Common myeloid progenitor, CD34-positive (primary cell): Measurements from ENCODE around the gene CHGA.

Source experiments
- CTCF ChIA-PET: fragments of 350-600 bp; sonication (Branson Sonifier 250); formaldehyde crosslinking; loops from one replicate; lab custom pipeline; 2021; ENCODE audit warnings: antibody characterized with exemption; lab: Charles Lee
- POLR2A ChIA-PET: fragments of 350-600 bp; sonication (Branson Sonifier 250); formaldehyde crosslinking; loops from one replicate; lab custom pipeline; 2021; ENCODE audit warnings: antibody characterized with exemption; lab: Charles Lee
- DNase-seq, 3 donors: peaks; one replicate each; pipeline versions ENCODE4 v3.0.0 to v3.0.0-alpha.2; 2013
- H3K27ac ChIP-seq, 2 experiments: 1 replicate in 1 of 2; 2 replicates in 1 of 2; pipeline ENCODE4 v1.7.0; 2013; ENCODE audit warnings: inconsistent platforms in 2 of 2, low read length in 2 of 2, mild to moderate bottlenecking in 2 of 2, low read depth in 1 of 2, moderate library complexity in 1 of 2; ENCODE audit not compliant: severe bottlenecking in 2 of 2, insufficient read depth in 1 of 2, poor library complexity in 1 of 2
- H3K27me3 ChIP-seq, 5 experiments: replicated peaks in 2 of 5; 1 replicate in 3 of 5; 2 replicates in 2 of 5; pipeline versions ENCODE4 v1.6.1 to v1.7.0; 2013; ENCODE audit warnings: low read length in 4 of 5, mild to moderate bottlenecking in 2 of 5, moderate library complexity in 2 of 5, inconsistent platforms in 1 of 5; ENCODE audit not compliant: insufficient read depth in 5 of 5, control insufficient read depth in 4 of 5
- H3K36me3 ChIP-seq, 4 experiments: 1 replicate in 2 of 4; 2 replicates in 2 of 4; pipeline versions ENCODE4 v1.6.1 to v1.7.0; 2013; ENCODE audit warnings: low read length in 3 of 4, control low read depth in 1 of 4, mild to moderate bottlenecking in 1 of 4; ENCODE audit not compliant: control insufficient read depth in 4 of 4, insufficient read depth in 4 of 4
- H3K4me1 ChIP-seq, 4 experiments: 1 replicate in 3 of 4; 2 replicates in 1 of 4; pipeline versions ENCODE4 v1.6.1 to v1.7.1; 2013; ENCODE audit warnings: low read length in 3 of 4, mild to moderate bottlenecking in 3 of 4, control low read depth in 1 of 4, inconsistent platforms in 1 of 4, moderate library complexity in 1 of 4; ENCODE audit not compliant: control insufficient read depth in 4 of 4, insufficient read depth in 4 of 4; ENCODE audit errors: control extremely low read depth in 1 of 4
- H3K4me3 ChIP-seq, 7 experiments: 1 replicate in 4 of 7; 2 replicates in 3 of 7; pipeline versions ENCODE4 v1.5.1 to v1.7.0; 2013; ENCODE audit warnings: mild to moderate bottlenecking in 7 of 7, low read length in 6 of 7, moderate library complexity in 6 of 7, inconsistent platforms in 2 of 7, low read depth in 2 of 7, control low read depth in 1 of 7; ENCODE audit not compliant: insufficient read depth in 4 of 7, control insufficient read depth in 1 of 7; ENCODE audit errors: extremely low read depth in 1 of 7
- H3K9me3 ChIP-seq, 5 experiments: 1 replicate in 4 of 5; 2 replicates in 1 of 5; pipeline versions ENCODE4 v1.6.1 to v1.7.1; 2013; ENCODE audit warnings: low read length in 4 of 5, mild to moderate bottlenecking in 2 of 5, inconsistent platforms in 1 of 5, low read depth in 1 of 5, moderate library complexity in 1 of 5; ENCODE audit not compliant: control insufficient read depth in 4 of 5, insufficient read depth in 2 of 5; ENCODE audit errors: control extremely low read depth in 1 of 5
- WGBS: methylation state at CpG from one replicate; pipeline ENCODE4 v1.1.5; 2013; ENCODE audit not compliant: insufficient coverage; 5-methylcytosine and 5-hydroxymethylcytosine counted together

The CHGA gene

GRCh38 chr14:92926180-92926845, 3.4 kb downstream of the CHGA start:
- H3K9me3 ChIP-seq, result no peaks in the 10 kb centered on the region
- peaks cover 0 to 7% (median 5%) of the 10 kb centered on the region in 4 experiments for H3K4me1 ChIP-seq
- DNase-seq, result no peak
- no peaks in the 10 kb centered on the region for H3K36me3 ChIP-seq
- no peak overlapping the region for H3K4me3 ChIP-seq
- CTCF ChIA-PET, result interaction anchor here (0.7 kb wide), 1 partner anchor 11 kb away, joined by 3 read pairs; no protein-coding TSS in a partner anchor
- H3K27ac ChIP-seq, result no peak overlapping the region
- POLR2A ChIA-PET, result no interaction called here
- 83% methylated on average over 5 of the region's 5 CpGs for WGBS
- H3K27me3 ChIP-seq, result peaks cover 2 to 48% (median 13%) of the 10 kb centered on the region in 5 experiments

- Histone ChIP-seq H3K27me3 (peaks cover 2 to 42% (median 13%) of the 10 kb centered on the region in 5 experiments), H3K4me3 (no peak overlapping the region), H3K27ac (no peak overlapping the region), H3K9me3 (no peaks in the 10 kb centered on the region), H3K4me1 (peaks cover 0 to 7% (median 5%) of the 10 kb centered on the region in 4 experiments), H3K36me3 (no peaks in the 10 kb centered on the region)
- 100% methylated on average over 2 of the region's 3 CpGs for WGBS
- no peak for DNase-seq
- ChIA-PET CTCF (no interaction called here), POLR2A (no interaction called here)
These were observed 4.0 kb downstream of the CHGA start for GRCh38 chr14:92926931-92927330.

- 75% methylated on average over 14 of the region's 14 CpGs for WGBS
- peaks cover 0 to 7% (median 5%) of the 10 kb centered on the region in 4 experiments for H3K4me1 ChIP-seq
- CTCF ChIA-PET, result no interaction called here
- H3K27me3 ChIP-seq, result peaks cover 2 to 35% (median 11%) of the 10 kb centered on the region in 5 experiments
- H3K9me3 ChIP-seq, result no peaks in the 10 kb centered on the region
- no peak for DNase-seq
- no peaks in the 10 kb centered on the region for H3K36me3 ChIP-seq
- POLR2A ChIA-PET, result no interaction called here
- no peak overlapping the region for H3K4me3 ChIP-seq
- no peak overlapping the region for H3K27ac ChIP-seq
These were observed 4.7 kb downstream of the CHGA start for GRCh38 chr14:92927349-92928257.

GRCh38 chr14:92928258-92928629, 5.3 kb downstream of the CHGA start:
- H3K36me3 ChIP-seq, result no peaks in the 10 kb centered on the region
- H3K4me1 ChIP-seq, result peaks cover 0 to 4% (median under 1%) of the 10 kb centered on the region in 4 experiments
- no peaks in the 10 kb centered on the region for H3K9me3 ChIP-seq
- POLR2A ChIA-PET, result no interaction called here
- WGBS, result 100% methylated on average over 1 of the region's 3 CpGs
- H3K4me3 ChIP-seq, result no peak overlapping the region
- CTCF ChIA-PET, result no interaction called here
- H3K27ac ChIP-seq, result no peak overlapping the region
- no peak for DNase-seq
- H3K27me3 ChIP-seq, result peaks cover 2 to 29% (median 9%) of the 10 kb centered on the region in 5 experiments

GRCh38 chr14:92928961-92929688, 6.2 kb downstream of the CHGA start:
- POLR2A ChIA-PET, result no interaction called here
- H3K27ac ChIP-seq, result no peak overlapping the region
- 91% methylated on average over 9 of the region's 12 CpGs for WGBS
- no peaks in the 10 kb centered on the region for H3K4me1 ChIP-seq
- no peaks in the 10 kb centered on the region for H3K36me3 ChIP-seq
- peaks cover 2 to 20% (median 8%) of the 10 kb centered on the region in 5 experiments for H3K27me3 ChIP-seq
- H3K4me3 ChIP-seq, result no peak overlapping the region
- CTCF ChIA-PET, result no interaction called here
- no peak for DNase-seq
- H3K9me3 ChIP-seq, result no peaks in the 10 kb centered on the region

GRCh38 chr14:92929689-92930608, 7.0 kb downstream of the CHGA start:
- H3K4me1 ChIP-seq, result no peaks in the 10 kb centered on the region
- no peak for DNase-seq
- CTCF ChIA-PET, result interaction anchor here (0.9 kb wide), 1 partner anchor 22 kb away, joined by 3 read pairs; no protein-coding TSS in a partner anchor
- WGBS, result 97% methylated on average over 17 of the region's 20 CpGs
- no peak overlapping the region for H3K27ac ChIP-seq
- H3K27me3 ChIP-seq, result peaks cover 0 to 12% (median 8%) of the 10 kb centered on the region in 5 experiments
- no peaks in the 10 kb centered on the region for H3K36me3 ChIP-seq
- POLR2A ChIA-PET, result interaction anchor here (0.6 kb wide), 1 partner anchor 541 kb away, joined by 4 read pairs; no protein-coding TSS in a partner anchor
- H3K9me3 ChIP-seq, result no peaks in the 10 kb centered on the region
- H3K4me3 ChIP-seq, result no peak overlapping the region
